IPS DF 6.9 (cell line): ENCODE data around the gene ADGRA1.

ENCODE experiments used
- DNase-seq: peaks from one replicate; pipeline ENCODE4 v3.0.0-alpha.2; 2013; ENCODE audit warnings: low read depth, low spot score
- H3K27ac ChIP-seq: one replicate; pipeline ENCODE4 v1.5.1; 2013; ENCODE audit warnings: low read length, control low read depth
- H3K27me3 ChIP-seq: 2 replicates; pipeline ENCODE4 v1.6.1; 2013; ENCODE audit warnings: mild to moderate bottlenecking, low read length; ENCODE audit not compliant: control insufficient read depth, insufficient read depth
- H3K36me3 ChIP-seq: 2 replicates; pipeline ENCODE4 v1.6.1; 2013; ENCODE audit warnings: low read length; ENCODE audit not compliant: control insufficient read depth, insufficient read depth
- H3K4me1 ChIP-seq: 2 replicates; pipeline ENCODE4 v1.6.1; 2013; ENCODE audit warnings: low read length; ENCODE audit not compliant: control insufficient read depth, insufficient read depth
- H3K4me3 ChIP-seq: 2 replicates; pipeline ENCODE4 v1.5.1; 2013; ENCODE audit warnings: mild to moderate bottlenecking, low read length
- H3K9me3 ChIP-seq: 2 replicates; pipeline ENCODE4 v1.6.1; 2013; ENCODE audit warnings: low read length, inconsistent platforms; ENCODE audit not compliant: control insufficient read depth, insufficient read depth
- WGBS: extraction: QIAGEN DNeasy Blood & Tissue Kit; methylation state at CpG from one replicate; pipeline ENCODE4 v1.1.7; 2013; ENCODE audit warnings: mixed read lengths, missing lambda C conversion rate; ENCODE audit not compliant: insufficient read length, insufficient coverage; 5-methylcytosine and 5-hydroxymethylcytosine counted together

ADGRA1 gene

DNA sequence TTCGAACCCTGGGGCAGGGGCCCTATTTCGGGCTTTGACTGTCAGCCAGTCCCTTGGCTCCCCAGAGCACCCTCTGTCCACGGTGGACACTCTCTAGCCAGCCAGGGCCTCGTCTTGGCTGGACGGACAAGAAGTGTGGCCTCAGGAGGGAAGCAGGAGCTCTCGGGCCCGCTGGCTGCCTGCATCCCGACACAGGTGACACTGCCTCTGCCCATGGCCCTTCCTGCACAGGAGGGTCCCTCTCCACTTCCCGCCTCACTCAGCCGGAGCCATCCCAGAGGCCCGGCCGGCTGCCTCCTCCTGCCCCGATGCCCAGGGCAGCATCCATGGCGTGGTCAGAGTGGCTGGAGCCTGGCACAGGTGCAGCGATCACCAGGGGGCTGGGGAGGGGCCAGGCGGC, 7.9 kb downstream of the ADGRA1 start:
- DNase-seq, result no peak
- no CpG with 5 or more reads among the region's 16 CpGs for WGBS
- Histone ChIP-seq H3K4me3 (no peak overlapping the region), H3K27ac (no peak overlapping the region), H3K4me1 (peaks cover 3% of the 10 kb centered on the region), H3K9me3 (no peaks in the 10 kb centered on the region), H3K27me3 (no peaks in the 10 kb centered on the region), H3K36me3 (no peaks in the 10 kb centered on the region)

DNA sequence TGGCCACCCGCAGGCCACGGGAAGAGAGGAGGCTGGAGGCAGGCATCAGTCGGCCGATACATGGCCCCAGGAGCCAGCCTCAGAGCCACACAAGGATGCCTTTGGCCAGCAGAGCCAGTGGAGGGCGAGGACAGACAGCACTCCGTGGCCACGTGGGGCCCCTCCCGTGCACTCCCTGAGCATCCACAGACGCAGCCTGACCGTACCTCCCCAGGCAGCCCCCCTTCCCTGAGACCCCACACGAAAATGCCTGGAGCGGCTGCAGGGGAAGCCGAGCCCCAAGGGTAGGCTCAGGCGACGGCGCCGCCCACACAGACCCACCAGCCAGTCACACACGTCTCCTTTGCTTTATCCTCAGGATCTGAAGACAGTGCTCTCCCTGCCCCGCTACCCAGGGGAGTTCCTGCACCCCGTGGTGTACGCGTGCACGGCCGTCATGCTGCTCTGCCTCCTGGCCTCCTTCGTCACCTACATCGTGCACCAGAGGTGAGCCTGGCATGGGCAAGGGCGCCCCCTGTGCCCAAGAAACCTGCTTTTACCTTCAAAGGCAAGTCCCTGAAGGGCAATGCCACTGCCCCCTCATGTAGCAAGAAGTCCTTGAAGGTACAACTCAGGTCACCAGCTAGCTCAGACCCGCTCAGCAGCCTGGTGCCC, 9.0 kb downstream of the ADGRA1 start:
- H3K4me1 ChIP-seq, result peaks cover 8% of the 10 kb centered on the region
- no peak overlapping the region for H3K27ac ChIP-seq
- no CpG with 5 or more reads among the region's 28 CpGs for WGBS
- H3K27me3 ChIP-seq, result no peaks in the 10 kb centered on the region
- H3K4me3 ChIP-seq, result no peak overlapping the region
- no peak for DNase-seq
- no peaks in the 10 kb centered on the region for H3K36me3 ChIP-seq
- H3K9me3 ChIP-seq, result no peaks in the 10 kb centered on the region

DNA sequence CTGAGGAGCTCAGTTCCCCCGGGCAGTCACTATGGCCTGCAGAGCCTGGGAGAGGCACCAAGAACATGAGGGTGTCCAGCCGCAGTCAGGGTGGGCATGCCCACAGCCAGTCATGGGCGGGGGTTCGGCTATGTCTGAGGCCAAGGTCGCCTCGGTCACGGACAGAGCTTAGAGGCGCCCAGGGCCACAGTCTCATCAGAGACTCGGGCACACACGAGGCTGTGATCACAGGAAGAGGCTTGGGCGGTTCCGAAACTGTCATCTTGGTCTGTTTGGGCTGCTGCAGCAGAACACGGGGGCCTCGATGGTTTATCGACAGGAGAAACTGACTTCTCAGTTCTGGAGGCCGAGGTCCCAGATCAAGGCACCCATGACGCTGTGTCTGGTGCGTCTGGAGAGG, 9.7 kb downstream of the ADGRA1 start:
- Histone ChIP-seq H3K4me1 (peaks cover 9% of the 10 kb centered on the region), H3K36me3 (no peaks in the 10 kb centered on the region), H3K27me3 (no peaks in the 10 kb centered on the region), H3K4me3 (no peak overlapping the region), H3K9me3 (no peaks in the 10 kb centered on the region), H3K27ac (no peak overlapping the region)
- DNase-seq, result no peak
- WGBS, result no CpG with 5 or more reads among the region's 18 CpGs

DNA sequence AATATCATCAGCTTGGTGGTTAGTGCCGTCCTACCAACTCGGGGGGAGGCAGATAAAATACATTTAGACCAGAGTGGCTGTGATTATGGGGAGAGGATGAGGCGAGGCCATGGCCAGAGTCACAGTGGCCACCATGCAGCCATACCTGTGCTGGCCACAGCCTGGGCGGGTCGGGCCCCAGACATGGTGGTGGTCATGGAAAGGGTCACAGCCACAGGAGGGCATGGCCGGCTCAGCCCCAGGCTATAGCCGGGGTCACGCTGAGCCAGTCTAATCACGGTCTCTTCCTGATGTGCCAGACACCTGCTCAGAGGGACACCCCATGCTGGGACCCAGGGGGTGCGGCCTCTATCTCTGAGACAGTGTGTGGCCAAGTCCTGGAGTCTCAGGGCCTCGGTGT, 10.2 kb downstream of the ADGRA1 start:
- no peaks in the 10 kb centered on the region for H3K36me3 ChIP-seq
- no peak overlapping the region for H3K27ac ChIP-seq
- H3K9me3 ChIP-seq, result no peaks in the 10 kb centered on the region
- no CpG with 5 or more reads among the region's 11 CpGs for WGBS
- no peaks in the 10 kb centered on the region for H3K27me3 ChIP-seq
- H3K4me1 ChIP-seq, result peaks cover 11% of the 10 kb centered on the region
- no peak overlapping the region for H3K4me3 ChIP-seq
- no peak for DNase-seq

DNA sequence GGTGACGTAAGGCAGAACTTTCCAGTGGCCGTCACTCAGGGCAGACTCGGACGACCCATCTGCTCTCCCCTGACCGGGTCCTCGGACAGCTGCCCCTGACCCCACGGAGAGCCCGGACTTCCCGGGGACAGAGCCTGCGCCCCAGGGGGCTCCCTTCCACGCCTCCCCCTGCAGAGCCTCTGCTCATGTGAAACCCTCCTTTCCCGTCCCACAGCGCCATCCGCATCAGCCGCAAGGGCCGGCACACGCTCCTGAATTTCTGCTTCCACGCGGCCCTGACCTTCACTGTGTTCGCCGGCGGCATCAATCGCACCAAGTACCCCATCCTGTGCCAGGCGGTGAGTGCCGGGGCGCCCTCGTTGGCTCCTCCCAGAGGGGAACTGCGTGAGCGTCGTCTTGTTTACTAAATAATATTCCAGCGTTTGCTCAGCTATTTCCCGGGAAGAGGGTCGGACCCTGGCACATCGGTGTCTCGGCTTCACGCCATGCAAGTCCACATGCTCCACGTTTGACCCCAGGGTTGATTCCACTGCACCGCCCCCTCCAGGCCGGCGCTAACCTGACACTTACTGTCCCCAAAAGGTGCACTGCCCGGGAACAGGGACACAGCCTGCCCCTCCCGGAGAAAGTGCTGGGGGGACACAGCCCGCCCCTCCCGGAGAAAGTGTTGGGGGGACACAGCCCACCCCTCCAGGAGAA, 10.9 kb downstream of the ADGRA1 start:
- Histone ChIP-seq H3K27ac (no peak overlapping the region), H3K4me3 (no peak overlapping the region), H3K27me3 (no peaks in the 10 kb centered on the region), H3K9me3 (no peaks in the 10 kb centered on the region), H3K4me1 (peaks cover 12% of the 10 kb centered on the region), H3K36me3 (no peaks in the 10 kb centered on the region)
- WGBS, result no CpG with 5 or more reads among the region's 44 CpGs
- DNase-seq, result no peak

DNA sequence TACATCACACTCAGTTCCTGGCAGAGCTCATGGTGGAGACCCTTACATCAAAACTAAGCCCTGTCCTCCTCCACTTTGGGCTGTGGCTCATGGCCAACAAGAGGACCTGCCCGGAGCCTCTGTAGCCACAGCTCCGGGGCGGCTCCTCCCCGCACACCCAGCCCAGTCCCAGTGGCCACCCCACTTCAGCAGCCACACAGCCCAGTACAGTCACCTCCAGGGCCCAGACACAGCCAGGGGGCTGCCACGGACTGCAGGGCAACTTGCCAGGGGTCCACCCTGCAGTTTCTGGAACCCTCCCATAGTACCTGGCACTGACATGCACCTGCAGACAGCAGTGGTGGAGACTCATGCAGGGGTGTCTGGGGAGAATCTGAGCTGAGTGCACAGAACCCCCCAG, 11.8 kb downstream of the ADGRA1 start:
- H3K27ac ChIP-seq, result no peak overlapping the region
- no peak overlapping the region for H3K4me3 ChIP-seq
- H3K9me3 ChIP-seq, result no peaks in the 10 kb centered on the region
- no peaks in the 10 kb centered on the region for H3K36me3 ChIP-seq
- peaks cover 12% of the 10 kb centered on the region for H3K4me1 ChIP-seq
- no peaks in the 10 kb centered on the region for H3K27me3 ChIP-seq
- no CpG with 5 or more reads among the region's 5 CpGs for WGBS
- no peak for DNase-seq

DNA sequence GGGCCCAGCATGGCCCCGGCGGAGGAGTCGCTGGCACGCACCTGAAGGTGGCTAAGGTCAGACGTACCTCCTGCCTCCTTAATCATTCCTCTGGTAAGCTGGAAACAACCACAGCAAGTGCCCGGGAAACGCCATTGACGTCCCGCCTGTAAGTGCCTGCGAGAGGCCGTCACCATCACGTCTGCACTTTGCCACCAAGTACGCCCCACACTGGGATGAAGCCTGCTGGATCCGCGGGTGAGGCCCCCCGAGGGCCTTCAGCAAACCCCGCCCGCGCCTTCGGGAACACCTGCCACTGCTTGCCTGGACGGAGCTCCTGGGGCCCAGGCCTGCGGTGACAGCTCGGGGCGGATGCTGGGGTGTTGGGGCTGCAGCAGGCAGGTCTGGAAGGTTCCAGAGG, 12.5 kb downstream of the ADGRA1 start:
- Histone ChIP-seq H3K4me3 (no peak overlapping the region), H3K9me3 (no peaks in the 10 kb centered on the region), H3K27me3 (no peaks in the 10 kb centered on the region), H3K4me1 (peaks cover 12% of the 10 kb centered on the region), H3K27ac (no peak overlapping the region), H3K36me3 (no peaks in the 10 kb centered on the region)
- no CpG with 5 or more reads among the region's 24 CpGs for WGBS
- no peak for DNase-seq

DNA sequence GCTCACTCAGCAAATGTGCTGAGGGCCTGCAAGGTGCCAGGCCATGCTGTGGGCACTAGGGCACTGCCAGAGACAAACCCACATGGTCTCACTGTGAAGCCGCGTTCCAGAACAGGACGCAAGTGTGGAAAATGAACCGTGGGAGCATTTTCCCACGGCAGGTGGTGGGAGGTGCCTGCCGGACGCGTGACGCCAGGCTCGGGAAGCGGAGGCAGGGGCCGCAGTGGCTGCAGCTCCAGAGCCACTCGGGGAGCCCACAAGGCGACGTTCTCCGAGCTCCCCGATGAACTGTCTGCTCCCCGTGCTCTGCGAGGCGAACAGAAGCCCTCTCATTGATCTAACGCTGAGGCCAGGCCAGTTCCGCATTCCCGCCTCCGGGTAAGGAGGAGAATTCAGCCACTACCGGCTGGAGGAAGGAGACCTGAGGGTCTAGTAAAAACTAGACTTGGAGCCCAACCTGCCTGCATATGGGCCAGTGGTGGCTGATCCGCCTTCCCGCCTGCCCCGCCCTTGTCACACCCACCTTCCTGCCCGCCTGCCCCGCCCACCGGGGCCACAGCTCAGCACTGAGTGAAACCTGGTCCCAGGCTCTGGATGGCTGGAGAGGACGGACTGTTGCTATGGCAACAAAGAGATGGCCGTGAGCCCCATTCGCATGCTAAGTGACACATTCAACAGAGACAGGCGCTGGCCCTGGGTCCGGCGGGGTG, 13.1 kb downstream of the ADGRA1 start:
- peaks cover 12% of the 10 kb centered on the region for H3K4me1 ChIP-seq
- no CpG with 5 or more reads among the region's 37 CpGs for WGBS
- H3K27ac ChIP-seq, result no peak overlapping the region
- H3K9me3 ChIP-seq, result no peaks in the 10 kb centered on the region
- H3K36me3 ChIP-seq, result no peaks in the 10 kb centered on the region
- no peaks in the 10 kb centered on the region for H3K27me3 ChIP-seq
- 0 out of 2 replicates have a peak overlapping the region, but pooled peaks have one; percentile 3 for H3K4me3 ChIP-seq
- DNase-seq, result peak; percentile 89

DNA sequence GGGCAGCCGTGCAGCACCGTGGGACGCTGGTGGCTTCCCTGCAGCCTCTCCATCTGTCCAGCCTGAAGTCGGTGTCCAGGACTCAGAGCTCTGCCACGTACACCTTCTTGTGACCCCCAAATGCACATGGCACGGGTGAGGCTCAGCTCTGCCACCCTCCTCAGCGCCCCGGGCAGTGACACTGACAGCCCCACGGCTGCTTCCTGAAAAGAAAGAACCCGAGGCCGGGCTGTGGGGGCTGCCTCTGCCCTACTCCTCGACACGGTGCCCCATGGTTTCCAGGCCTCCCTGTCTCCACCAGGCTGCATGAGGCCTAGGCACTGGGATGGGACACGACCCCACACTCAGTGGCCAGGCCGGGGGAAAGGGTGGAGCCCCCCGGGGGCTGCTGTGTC, 13.7 kb downstream of the ADGRA1 start:
- no peak for DNase-seq
- no CpG with 5 or more reads among the region's 16 CpGs for WGBS
- Histone ChIP-seq H3K9me3 (no peaks in the 10 kb centered on the region), H3K4me3 (no peak overlapping the region), H3K4me1 (peaks cover 12% of the 10 kb centered on the region), H3K36me3 (no peaks in the 10 kb centered on the region), H3K27ac (no peak overlapping the region), H3K27me3 (no peaks in the 10 kb centered on the region)

DNA sequence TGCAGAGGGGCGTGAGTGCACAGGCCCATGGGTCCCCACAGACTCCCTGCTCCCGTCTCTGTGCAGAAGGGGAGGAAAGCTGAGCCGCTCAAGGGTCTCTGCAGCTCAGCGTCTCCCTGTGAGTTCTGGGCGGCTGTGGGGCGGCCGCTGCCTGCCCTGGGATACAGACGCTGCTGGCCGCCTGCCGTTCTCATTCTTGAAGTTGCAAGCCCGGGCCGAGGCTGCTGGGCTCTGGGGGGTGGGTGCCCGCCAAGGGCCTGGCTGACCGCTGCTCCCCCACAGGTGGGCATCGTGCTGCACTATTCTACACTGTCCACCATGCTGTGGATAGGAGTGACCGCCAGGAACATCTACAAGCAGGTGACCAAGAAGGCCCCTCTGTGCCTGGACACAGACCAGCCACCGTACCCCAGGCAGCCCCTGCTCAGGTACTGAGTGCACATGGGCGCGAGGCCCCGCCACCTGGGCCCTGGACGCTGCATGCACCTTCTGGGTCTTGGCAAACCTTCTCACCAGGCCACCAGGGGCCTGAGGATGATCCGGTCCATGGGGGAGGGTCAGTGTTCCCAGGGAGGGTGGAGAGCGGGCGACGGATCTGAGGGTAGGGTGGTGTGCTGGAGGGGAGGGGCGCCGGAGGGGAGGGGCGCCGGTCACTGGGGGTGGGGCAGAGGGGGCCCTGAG, 14.8 kb downstream of the ADGRA1 start:
- no CpG with 5 or more reads among the region's 29 CpGs for WGBS
- DNase-seq, result no peak

More for the DNA sequence above, 14.8 kb downstream of the ADGRA1 start:
- no peaks in the 10 kb centered on the region for H3K27me3 ChIP-seq
- no peak overlapping the region for H3K4me3 ChIP-seq
- H3K27ac ChIP-seq, result no peak overlapping the region
- no peaks in the 10 kb centered on the region for H3K9me3 ChIP-seq
- peaks cover 12% of the 10 kb centered on the region for H3K4me1 ChIP-seq
- H3K36me3 ChIP-seq, result no peaks in the 10 kb centered on the region
